ENCODE data around the gene MPHOSPH8. TPM values are rescaled to one million over a fixed set of nuclear protein-coding genes. Genes with fewer than 3 reads are reported as not detected.

Gene MPHOSPH8
- total RNA-seq, 4 donors from 2014 or later = 11.1 to 26.7 (median 21.4) TPM

GRCh38 chr13:19645000-19645399, 11.5 kb downstream of the MPHOSPH8 start:
- no peak for DNase-seq
- intact Hi-C loops (cut with DNase I) = no loop called here
- Histone ChIP-seq H3K4me1 (no peaks in the 10 kb centered on the region), H3K4me3 (no peak overlapping the region), H3K27me3 (no peaks in the 10 kb centered on the region), H3K27ac (no peak overlapping the region), H3K9me3 (no peaks in the 10 kb centered on the region), H3K36me3 (peaks cover 2 to 77% (median 7%) of the 10 kb centered on the region in 3 donors)
- no peak for TF ChIP-seq POLR2A (IDR thresholded peaks at IDR 0.05)
- no peak for TF ChIP-seq CTCF (IDR thresholded peaks at IDR 0.05)
- WGBS, 2 donors = 100% methylated on average over 1 to 2 of the region's 2 CpGs

GRCh38 chr13:19646063-19646462, 12.6 kb downstream of the MPHOSPH8 start:
- no peaks in the 10 kb centered on the region for H3K4me1 ChIP-seq
- DNase-seq = no peak
- intact Hi-C loops (cut with DNase I) = no loop called here
- no peak for TF ChIP-seq POLR2A (IDR thresholded peaks at IDR 0.05)
- no peak for TF ChIP-seq CTCF (IDR thresholded peaks at IDR 0.05)
- peaks cover 3 to 87% (median 7%) of the 10 kb centered on the region in 3 donors for H3K36me3 ChIP-seq
- H3K27me3 ChIP-seq = no peaks in the 10 kb centered on the region
- no peak overlapping the region for H3K27ac ChIP-seq
- no peaks in the 10 kb centered on the region for H3K9me3 ChIP-seq
- H3K4me3 ChIP-seq = no peak overlapping the region
- WGBS, 2 donors = 66 to 72% methylated on average over 4 of the region's 4 CpGs

GRCh38 chr13:19650742-19651141, 17.3 kb downstream of the MPHOSPH8 start:
- Histone ChIP-seq H3K9me3 (no peaks in the 10 kb centered on the region), H3K4me1 (no peaks in the 10 kb centered on the region), H3K27me3 (no peaks in the 10 kb centered on the region), H3K4me3 (no peak overlapping the region), H3K27ac (no peak overlapping the region), H3K36me3 (peaks cover 0 to 85% (median 11%) of the 10 kb centered on the region in 3 donors)
- WGBS, 2 donors = 93 to 95% methylated on average over 4 of the region's 4 CpGs
- no peak for DNase-seq
- TF ChIP-seq CTCF (IDR thresholded peaks at IDR 0.05) (no peak), POLR2A (IDR thresholded peaks at IDR 0.05) (no peak)
- intact Hi-C loops (cut with DNase I) = no loop called here

GRCh38 chr13:19657872-19658591, 24.6 kb downstream of the MPHOSPH8 start:
- DNase-seq = no peak
- 52 to 56% methylated on average over 4 of the region's 4 CpGs for WGBS, 2 donors
- no peaks in the 10 kb centered on the region for H3K9me3 ChIP-seq

More at GRCh38 chr13:19657872-19658591, 24.6 kb downstream of the MPHOSPH8 start:
- Histone ChIP-seq H3K27ac (no peak overlapping the region), H3K4me3 (no peak overlapping the region), H3K27me3 (no peaks in the 10 kb centered on the region), H3K4me1 (no peaks in the 10 kb centered on the region), H3K36me3 (peaks cover 12 to 73% (median 13%) of the 10 kb centered on the region in 3 donors)
- intact Hi-C loops (cut with DNase I) = no loop called here
- no peak for TF ChIP-seq CTCF (IDR thresholded peaks at IDR 0.05)
- no peak for TF ChIP-seq POLR2A (IDR thresholded peaks at IDR 0.05)

All from esophagus squamous epithelium (tissue), 5 donors.